GM18870 (cell line): Measurements from ENCODE around the gene SNAI1.
"Not testable (repeated sequence)": the region's sequence is repeated elsewhere in the genome, so short reads cannot be mapped to it uniquely, and the experiment has no call there.

Experiments
- ATAC-seq: cut with Tn5 transposase; IDR thresholded peaks from one replicate; pipeline ENCODE4 v1.9.1; 2021; ENCODE audit warnings: moderate library complexity; ENCODE audit not compliant: unreplicated experiment

Gene SNAI1

GRCh38 chr20:49961413-49961812 lies 21.4 kb upstream of the SNAI1 start:
- no peak for ATAC-seq

- ATAC-seq = no peak
Observed at GRCh38 chr20:49964964-49965780, 17.6 kb upstream of the SNAI1 start.

- no peak for ATAC-seq
Observed at GRCh38 chr20:49965781-49966305, 16.9 kb upstream of the SNAI1 start.

GRCh38 chr20:49966861-49967260 lies 15.9 kb upstream of the SNAI1 start:
- ATAC-seq = no peak

- no peak for ATAC-seq
Observed at GRCh38 chr20:49969234-49969633, 13.5 kb upstream of the SNAI1 start.

- ATAC-seq = no peak
Observed at GRCh38 chr20:49969946-49970345, 12.8 kb upstream of the SNAI1 start.

- no peak for ATAC-seq
Observed at GRCh38 chr20:49970498-49970897, 12.3 kb upstream of the SNAI1 start.

GRCh38 chr20:49973981-49974380 lies 8.8 kb upstream of the SNAI1 start:
- ATAC-seq = no peak

- ATAC-seq = no peak
Observed at GRCh38 chr20:49976542-49976941, 6.2 kb upstream of the SNAI1 start.

- ATAC-seq = not testable (repeated sequence)
Observed at GRCh38 chr20:49977740-49978139, 5.0 kb upstream of the SNAI1 start.

GRCh38 chr20:49978685-49979029 lies 4.1 kb upstream of the SNAI1 start:
- no peak for ATAC-seq

GRCh38 chr20:49979030-49979832 lies 3.5 kb upstream of the SNAI1 start:
- no peak for ATAC-seq

GRCh38 chr20:49980140-49981008 lies 2.4 kb upstream of the SNAI1 start:
- no peak for ATAC-seq

- no peak for ATAC-seq
Observed at GRCh38 chr20:49981218-49982071, 1.3 kb upstream of the SNAI1 start.

- ATAC-seq = no peak
Observed at GRCh38 chr20:49982072-49982345, 771 bp upstream of the SNAI1 start.

- no peak for ATAC-seq
Observed at GRCh38 chr20:49983123-49983847, 505 bp downstream of the SNAI1 start.

- no peak for ATAC-seq
Observed at GRCh38 chr20:49983848-49984408, 1.1 kb downstream of the SNAI1 start.

GRCh38 chr20:49984426-49985153 lies 1.8 kb downstream of the SNAI1 start:
- ATAC-seq = no peak

GRCh38 chr20:49985157-49985556 lies 2.4 kb downstream of the SNAI1 start:
- no peak for ATAC-seq
